Measurements from ENCODE around the gene CAMK1. TPM values are rescaled to one million over a fixed set of nuclear protein-coding genes. Genes with fewer than 3 reads are reported as not detected.

CAMK1 gene
- polyA plus RNA-seq, 1 donor (not counting 4 experiments of a cell fraction or from before 2014, with no cell fraction given) = 2.3 TPM

DNA sequence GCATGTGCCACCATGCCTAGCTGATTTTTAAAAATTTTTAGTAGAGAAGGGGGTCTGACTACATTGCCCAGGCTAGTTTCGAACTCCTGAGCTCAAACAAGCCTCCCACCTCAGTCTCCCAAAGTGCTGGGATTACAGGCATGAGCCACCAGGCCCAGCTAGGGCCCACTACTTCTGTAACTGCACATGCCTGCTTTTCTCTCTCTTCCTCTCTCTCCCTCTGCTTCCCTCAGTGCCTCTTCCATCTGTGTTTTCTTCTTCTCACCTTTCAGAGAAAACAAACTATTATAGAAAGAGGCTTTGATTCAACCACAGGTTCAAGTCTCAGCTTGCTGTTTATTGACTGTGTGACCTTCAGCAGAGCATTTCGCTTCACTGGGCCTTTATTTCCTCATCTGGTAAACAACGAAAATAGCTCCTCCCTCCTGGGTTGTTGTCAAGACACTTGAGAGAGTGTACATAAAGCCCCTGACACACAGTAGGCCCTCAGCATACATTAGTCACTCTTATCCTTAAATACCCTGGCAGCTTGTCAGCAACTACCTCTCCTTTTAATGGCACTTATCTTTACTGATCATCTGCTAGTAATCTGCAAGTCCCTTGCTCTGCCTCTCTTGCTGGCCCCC is 12.3 kb upstream of the CAMK1 start:
- Histone ChIP-seq H3K9me1 (ENCODE audit: control insufficient read depth, extremely low read depth, insufficient read depth, low read length) (no peaks in the 10 kb centered on the region), H3K9ac (ENCODE audit: control insufficient read depth, extremely low read depth, insufficient read depth, low read length) (no peak overlapping the region), H4K20me1 (ENCODE audit: control insufficient read depth, extremely low read depth, insufficient read depth, low read length) (no peaks in the 10 kb centered on the region), H3K79me2 (ENCODE audit: control insufficient read depth, insufficient read depth, low read length) (no peaks in the 10 kb centered on the region), H3K4me3 (ENCODE audit: control insufficient read depth in 2 of 3, extremely low read depth in 1 of 3, insufficient read depth in 2 of 3, low read depth in 1 of 3, low read length in 3 of 3) (no peak overlapping the region), H3K36me3 (ENCODE audit: control insufficient read depth in 2 of 2, extremely low read depth in 1 of 2, insufficient read depth in 2 of 2, low read length in 2 of 2) (peaks cover 20 to 22% of the 10 kb centered on the region in 2 experiments), H3K4me1 (ENCODE audit: control insufficient read depth, extremely low read depth, insufficient read depth, low read length) (peaks cover 3% of the 10 kb centered on the region), H3K27ac (ENCODE audit: control insufficient read depth, insufficient read depth, low read length) (no peak overlapping the region), H3K9me3 (ENCODE audit: control insufficient read depth, low read depth, low read length) (no peaks in the 10 kb centered on the region), H3K27me3 (ENCODE audit: control insufficient read depth, extremely low read depth, insufficient read depth, low read length) (no peaks in the 10 kb centered on the region), H2AFZ (ENCODE audit: control insufficient read depth, low read length) (no peak overlapping the region), H3K4me2 (ENCODE audit: control insufficient read depth, extremely low read depth, insufficient read depth, low read depth, low read length) (no peak overlapping the region)
- FAIRE-seq (no peak), DNase-seq (ENCODE audit: low read depth, low spot score) (no peak)
- no peak for TF ChIP-seq EZH2 (IDR thresholded peaks at IDR 0.05; ENCODE audit: low read length)
- no peak for TF ChIP-seq CTCF (optimal IDR thresholded peaks at IDR 0.05 in 1 of 3, IDR thresholded peaks at IDR 0.05 in 1 of 3, conservative IDR thresholded peaks at IDR 0.05 in 1 of 3; ENCODE audit: extremely low read depth in 1 of 3, insufficient read depth in 2 of 3, low read length in 3 of 3)
- dilution Hi-C loops (cut with MboI; ENCODE audit: extremely low pct_ligation_motif_present, low sequenced_read_pairs) = no loop called here

GRCh38 chr3:9781551-9781950 is 11.8 kb upstream of the CAMK1 start:
- Histone ChIP-seq H4K20me1 (ENCODE audit: control insufficient read depth, extremely low read depth, insufficient read depth, low read length) (no peaks in the 10 kb centered on the region), H3K9me1 (ENCODE audit: control insufficient read depth, extremely low read depth, insufficient read depth, low read length) (no peaks in the 10 kb centered on the region), H3K9ac (ENCODE audit: control insufficient read depth, extremely low read depth, insufficient read depth, low read length) (no peak overlapping the region), H3K4me2 (ENCODE audit: control insufficient read depth, extremely low read depth, insufficient read depth, low read depth, low read length) (no peak overlapping the region), H3K4me1 (ENCODE audit: control insufficient read depth, extremely low read depth, insufficient read depth, low read length) (peaks cover 3% of the 10 kb centered on the region), H3K27ac (ENCODE audit: control insufficient read depth, insufficient read depth, low read length) (no peak overlapping the region), H3K27me3 (ENCODE audit: control insufficient read depth, extremely low read depth, insufficient read depth, low read length) (no peaks in the 10 kb centered on the region), H2AFZ (ENCODE audit: control insufficient read depth, low read length) (no peak overlapping the region), H3K4me3 (ENCODE audit: control insufficient read depth in 2 of 3, extremely low read depth in 1 of 3, insufficient read depth in 2 of 3, low read depth in 1 of 3, low read length in 3 of 3) (no peak overlapping the region), H3K36me3 (ENCODE audit: control insufficient read depth in 2 of 2, extremely low read depth in 1 of 2, insufficient read depth in 2 of 2, low read length in 2 of 2) (peaks cover 16 to 20% of the 10 kb centered on the region in 2 experiments), H3K9me3 (ENCODE audit: control insufficient read depth, low read depth, low read length) (no peaks in the 10 kb centered on the region), H3K79me2 (ENCODE audit: control insufficient read depth, insufficient read depth, low read length) (no peaks in the 10 kb centered on the region)
- FAIRE-seq = no peak
- TF ChIP-seq CTCF (optimal IDR thresholded peaks at IDR 0.05 in 1 of 3, IDR thresholded peaks at IDR 0.05 in 1 of 3, conservative IDR thresholded peaks at IDR 0.05 in 1 of 3; ENCODE audit: extremely low read depth in 1 of 3, insufficient read depth in 2 of 3, low read length in 3 of 3) = no peak
- TF ChIP-seq EZH2 (IDR thresholded peaks at IDR 0.05; ENCODE audit: low read length) = no peak
- dilution Hi-C loops (cut with MboI; ENCODE audit: extremely low pct_ligation_motif_present, low sequenced_read_pairs) = no loop called here
- DNase-seq (ENCODE audit: low read depth, low spot score) = no peak
